Measurements from ENCODE around the gene TRIM71.

DNA sequence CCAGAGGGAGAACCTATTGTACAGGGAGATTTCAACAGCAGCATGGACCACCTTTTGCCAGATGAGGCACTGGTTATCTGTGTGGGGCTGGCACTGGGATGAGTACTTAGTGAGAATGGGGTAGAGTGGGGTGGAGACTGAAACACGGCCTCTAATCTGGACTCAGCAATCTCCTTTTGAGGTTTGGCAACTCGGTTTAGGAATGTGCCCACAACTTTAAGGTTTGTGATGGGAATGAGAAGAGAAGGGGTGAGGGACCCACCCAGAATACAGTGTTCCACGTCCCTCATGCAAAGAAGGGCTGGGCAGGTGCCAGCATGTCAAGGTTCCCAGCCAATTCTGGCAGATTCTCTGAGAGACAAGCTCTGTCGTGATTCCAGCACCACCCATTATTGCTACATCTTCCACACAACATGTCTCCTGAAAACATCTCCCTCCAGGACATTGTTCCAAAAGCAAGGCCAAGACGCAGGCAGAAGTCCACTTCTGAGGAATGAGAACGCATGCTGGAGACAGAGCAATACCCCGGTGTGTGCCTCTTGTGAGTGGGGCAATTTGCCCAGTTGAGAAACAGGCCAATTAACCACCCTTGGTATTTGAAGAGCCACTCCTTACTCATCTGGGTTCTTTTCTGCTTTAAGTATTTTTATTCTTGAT is 96.1 kb downstream of the TRIM71 start:
- TF ChIP-seq, protein P1, sequence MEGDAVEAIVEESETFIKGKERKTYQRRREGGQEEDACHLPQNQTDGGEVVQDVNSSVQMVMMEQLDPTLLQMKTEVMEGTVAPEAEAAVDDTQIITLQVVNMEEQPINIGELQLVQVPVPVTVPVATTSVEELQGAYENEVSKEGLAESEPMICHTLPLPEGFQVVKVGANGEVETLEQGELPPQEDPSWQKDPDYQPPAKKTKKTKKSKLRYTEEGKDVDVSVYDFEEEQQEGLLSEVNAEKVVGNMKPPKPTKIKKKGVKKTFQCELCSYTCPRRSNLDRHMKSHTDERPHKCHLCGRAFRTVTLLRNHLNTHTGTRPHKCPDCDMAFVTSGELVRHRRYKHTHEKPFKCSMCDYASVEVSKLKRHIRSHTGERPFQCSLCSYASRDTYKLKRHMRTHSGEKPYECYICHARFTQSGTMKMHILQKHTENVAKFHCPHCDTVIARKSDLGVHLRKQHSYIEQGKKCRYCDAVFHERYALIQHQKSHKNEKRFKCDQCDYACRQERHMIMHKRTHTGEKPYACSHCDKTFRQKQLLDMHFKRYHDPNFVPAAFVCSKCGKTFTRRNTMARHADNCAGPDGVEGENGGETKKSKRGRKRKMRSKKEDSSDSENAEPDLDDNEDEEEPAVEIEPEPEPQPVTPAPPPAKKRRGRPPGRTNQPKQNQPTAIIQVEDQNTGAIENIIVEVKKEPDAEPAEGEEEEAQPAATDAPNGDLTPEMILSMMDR (IDR thresholded peaks at IDR 0.05; ENCODE audit: borderline replicate concordance, extremely low read depth, low read length, poor library complexity, severe bottlenecking): no peak
- no peak for TF ChIP-seq EZH2 (IDR thresholded peaks at IDR 0.05; ENCODE audit: borderline replicate concordance, low read depth, low read length, severe bottlenecking)

All from DND-41 (cell line).